NCI-H1694 (cell line): ENCODE results near the gene SRPRA.
"Not testable (repeated sequence)": the region's sequence is repeated elsewhere in the genome, so short reads cannot be mapped to it uniquely, and the experiment has no call there.

Experiments used
- DNase-seq: peaks from one replicate; lab custom pipeline; 2025; lab: John Stamatoyannopoulos, UW

SRPRA gene

DNA sequence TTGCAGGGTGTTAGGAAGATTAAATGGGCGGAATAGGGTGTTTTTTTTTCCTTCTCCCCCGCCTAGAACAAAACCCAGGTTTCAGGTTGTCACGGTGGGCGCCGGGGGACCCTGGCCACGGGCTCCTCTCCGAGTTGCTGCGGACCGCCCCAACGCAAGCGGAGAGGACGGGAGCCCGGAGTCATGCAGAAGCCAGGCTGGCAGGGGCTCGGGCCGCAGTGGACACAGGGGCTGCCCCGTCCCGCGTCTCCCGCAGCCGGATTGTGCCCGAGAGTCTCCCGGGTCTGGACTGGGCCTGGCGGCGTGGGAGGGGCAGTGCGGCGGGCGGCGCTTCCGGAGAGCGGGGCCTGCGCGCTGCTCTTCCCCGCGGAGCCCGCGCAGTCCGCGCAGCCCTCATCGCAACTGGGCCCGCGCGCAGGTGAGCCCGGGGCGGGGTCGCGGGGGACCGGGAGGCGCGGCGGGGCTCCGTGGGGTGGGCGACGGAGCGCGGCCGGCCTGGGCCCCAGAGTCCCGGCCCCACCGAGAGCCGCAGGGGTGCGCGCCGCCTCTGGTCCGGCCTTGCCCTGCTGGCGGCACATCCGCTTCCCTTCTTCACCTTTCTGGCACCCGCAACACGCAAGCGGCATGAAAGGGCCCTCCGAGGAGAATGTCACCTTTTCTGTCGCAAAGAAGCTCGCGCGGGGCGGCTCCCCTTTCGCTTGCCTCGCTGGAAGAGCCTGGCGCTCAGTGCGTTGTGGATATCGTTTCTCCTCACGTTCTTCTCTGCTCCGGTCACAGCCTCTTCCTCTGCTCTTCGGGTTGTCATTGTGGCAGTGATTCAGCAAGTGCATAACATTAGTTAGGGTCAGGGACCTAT lies 14.3 kb upstream of the SRPRA start, which contains the start of gene TIRAP:
TSS of gene TIRAP (plus strand) at position 358 of the 856 bp plus-strand sequence. CDS start 7,802 bp downstream, outside the sequence.
- no peak for DNase-seq

DNA sequence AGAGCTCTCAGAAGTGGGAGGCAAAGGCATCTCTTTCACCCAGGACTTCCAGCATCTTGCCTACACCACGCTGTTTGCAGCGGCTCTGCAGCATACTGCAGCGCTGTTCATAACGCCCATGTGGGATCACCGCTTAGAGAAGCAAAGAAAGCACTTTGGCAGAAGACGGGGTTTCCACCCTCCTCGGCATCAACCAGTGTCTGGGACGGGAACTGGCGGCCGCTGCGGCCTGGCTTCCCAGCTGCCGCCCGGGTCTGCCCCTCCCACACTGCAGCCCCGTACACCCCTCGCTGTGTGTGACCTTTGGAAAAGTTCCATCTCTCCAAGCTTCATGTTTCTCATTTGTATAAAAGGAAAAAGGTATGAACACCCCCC lies 13.7 kb upstream of the SRPRA start:
- DNase-seq: no peak

DNA sequence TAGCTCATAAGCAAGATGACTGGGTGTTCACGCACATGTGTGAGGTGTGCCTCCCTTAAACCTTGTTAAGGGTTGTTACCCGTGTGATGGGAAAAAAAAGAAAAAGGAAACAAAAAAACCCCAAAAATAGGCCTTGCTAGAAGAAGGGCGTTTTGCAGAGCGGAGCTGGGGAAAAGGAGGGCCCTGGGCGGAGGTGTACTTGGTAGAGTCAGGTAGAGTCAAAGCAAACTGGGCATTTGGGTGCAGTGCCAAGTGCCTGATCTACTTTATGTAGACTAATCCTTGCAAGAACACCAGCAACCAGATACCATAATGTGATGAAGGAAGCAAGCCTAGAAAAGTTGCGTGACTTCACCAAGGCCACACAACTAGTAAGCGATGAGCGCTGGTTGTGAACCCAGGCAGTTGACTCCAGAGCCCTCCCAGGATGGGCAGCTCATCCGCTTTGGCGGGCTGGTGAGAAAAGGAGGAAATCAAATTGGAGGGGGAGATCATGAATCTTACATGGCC lies 13.0 kb upstream of the SRPRA start:
- DNase-seq: no peak

DNA sequence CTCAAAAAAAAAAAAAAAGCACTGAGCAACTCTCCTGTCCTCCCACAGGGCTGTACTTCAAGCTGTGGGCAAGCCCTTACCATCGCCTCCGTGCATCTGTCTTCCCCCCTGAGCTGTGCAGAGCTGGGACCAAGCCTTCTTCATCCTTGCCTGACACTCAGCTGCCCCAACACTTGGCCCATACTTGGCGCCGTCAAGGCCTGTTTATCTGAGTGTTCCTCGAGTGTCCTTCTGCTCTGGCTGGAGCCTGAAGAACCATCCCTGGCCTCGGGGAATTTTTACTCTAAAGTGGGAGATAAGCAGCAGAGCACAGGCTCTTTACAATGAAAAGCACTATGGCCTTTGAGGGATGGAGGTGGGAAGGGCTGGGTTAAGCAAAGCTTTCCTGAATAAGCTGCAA lies 12.6 kb upstream of the SRPRA start:
- no peak for DNase-seq

DNA sequence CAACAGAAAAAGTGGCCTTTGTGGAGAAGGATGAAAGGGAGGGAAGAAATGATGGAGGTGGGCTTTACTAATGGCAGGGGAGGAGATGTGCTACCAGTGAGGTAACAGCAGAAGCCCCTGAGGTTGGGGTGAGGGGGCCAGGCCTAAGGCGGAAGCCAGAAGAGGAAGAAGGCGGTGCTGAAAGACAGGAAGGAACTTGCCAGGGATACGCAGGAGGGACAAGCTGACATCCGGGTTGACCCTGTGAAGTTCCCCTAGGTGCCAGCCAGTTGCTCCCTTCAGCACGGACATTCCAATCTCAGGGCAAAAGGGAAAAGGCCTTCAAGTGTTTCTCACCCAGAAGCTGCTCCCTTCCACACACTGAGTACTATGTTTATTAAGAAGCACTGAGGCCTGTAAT lies 11.9 kb upstream of the SRPRA start:
- no peak for DNase-seq

DNA sequence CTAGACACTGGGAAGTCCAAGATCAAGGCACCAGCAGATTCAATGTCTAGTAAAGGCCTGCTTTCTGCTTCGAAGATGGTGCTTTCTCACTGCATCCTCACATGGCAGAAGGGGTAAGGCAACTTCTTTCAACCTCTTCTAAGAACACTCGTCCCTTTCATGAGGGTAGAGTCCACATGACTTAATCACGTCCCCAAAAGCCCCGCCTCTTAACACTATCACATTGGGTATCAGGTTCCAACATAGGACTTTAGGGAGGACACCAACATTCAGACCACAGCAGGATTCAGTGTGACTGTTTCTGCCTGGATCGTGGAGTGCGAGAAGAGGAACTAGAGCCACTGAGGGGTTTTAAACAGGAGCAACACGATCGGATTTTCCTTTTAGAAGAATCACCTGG lies 10.5 kb upstream of the SRPRA start:
- no peak for DNase-seq

DNA sequence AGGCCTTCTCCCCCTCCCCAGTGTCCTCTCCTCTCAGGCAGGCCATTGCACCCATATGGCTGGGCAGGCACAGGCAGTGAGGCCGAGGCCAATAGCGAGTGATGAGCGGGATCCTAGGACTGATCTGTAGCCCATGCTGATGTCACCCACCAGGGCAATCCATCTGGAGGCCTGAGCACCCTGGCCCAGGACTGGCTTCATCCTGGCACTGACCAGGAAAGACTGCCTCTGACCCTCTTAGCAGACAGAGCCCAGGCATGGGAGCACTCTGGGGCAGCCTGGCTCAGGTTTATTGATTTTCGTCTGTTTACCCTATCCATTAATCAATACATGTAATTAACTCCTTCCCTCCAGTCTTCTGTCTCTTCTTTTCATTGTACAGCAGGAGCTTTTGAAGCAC lies 9.1 kb upstream of the SRPRA start:
- DNase-seq: no peak

DNA sequence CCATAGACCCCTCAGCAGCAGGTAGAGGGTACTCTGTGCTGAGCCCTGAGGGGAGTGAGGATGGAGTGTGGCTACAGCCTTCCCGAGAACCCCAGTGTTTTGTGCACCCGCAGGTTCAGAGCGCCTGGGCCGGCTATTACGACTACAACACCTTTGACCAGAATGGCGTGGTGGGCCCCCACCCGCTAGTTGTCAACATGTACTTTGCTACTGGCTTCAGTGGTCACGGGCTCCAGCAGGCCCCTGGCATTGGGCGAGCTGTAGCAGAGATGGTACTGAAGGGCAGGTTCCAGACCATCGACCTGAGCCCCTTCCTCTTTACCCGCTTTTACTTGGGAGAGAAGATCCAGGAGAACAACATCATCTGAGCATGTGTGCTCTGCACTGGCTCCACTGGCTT lies 8.6 kb upstream of the SRPRA start:
- no peak for DNase-seq

DNA sequence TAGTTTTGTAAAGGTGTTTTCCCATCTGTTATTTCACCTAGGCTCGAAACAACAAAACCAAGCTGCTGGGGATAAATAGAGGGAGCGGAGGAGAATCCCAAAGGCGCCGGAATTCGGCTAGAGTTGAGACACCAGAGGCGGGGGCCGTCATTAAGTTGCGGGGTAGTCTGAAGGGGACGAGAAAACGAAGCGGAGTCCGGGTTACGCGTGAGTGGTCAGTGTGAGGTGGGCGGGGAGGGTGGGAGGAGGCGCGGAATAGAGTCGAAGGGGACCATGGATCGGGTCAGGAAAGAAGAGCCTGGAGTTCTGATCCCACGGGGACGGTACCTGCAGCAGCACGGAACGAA lies 361 bp downstream of the SRPRA start:
- DNase-seq: no peak

DNA sequence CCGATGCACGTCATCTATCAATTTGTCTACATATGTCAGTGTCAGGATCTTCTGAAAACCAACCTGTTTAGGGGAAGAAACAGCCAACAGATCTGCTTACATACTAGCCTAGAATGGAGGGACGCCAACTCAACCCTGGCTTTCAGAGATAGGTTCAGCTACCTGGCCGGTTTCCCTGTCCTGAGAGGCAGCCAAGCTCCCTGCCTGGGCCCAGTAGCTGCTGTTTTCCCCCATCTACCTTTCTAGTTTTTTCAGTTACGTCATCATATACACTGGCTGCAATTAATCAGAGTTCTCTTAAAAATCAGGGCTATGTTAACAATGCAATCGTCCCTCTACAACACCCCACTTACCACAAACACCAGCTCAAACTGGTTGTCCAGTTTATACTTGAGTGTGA lies 1.0 kb downstream of the SRPRA start:
- DNase-seq: no peak

DNA sequence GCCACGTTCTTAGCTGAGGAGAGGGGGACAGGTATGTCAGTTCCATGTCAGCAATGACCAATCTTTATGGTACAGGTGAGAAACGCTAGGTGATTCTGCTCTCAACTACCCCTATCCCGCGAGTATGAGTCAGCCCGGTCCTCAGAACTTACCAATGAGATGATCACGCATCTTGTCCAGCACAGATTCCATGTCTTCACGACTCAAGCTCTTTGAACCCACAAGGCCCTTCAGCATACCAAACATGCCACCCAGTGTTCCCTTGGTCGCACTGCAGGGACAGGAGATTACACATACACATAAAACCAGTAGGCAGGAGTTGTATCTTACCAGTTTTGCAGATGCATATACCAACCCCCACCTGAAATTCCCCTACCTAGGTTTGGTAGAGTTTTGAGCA lies 2.9 kb downstream of the SRPRA start:
- DNase-seq: no peak

DNA sequence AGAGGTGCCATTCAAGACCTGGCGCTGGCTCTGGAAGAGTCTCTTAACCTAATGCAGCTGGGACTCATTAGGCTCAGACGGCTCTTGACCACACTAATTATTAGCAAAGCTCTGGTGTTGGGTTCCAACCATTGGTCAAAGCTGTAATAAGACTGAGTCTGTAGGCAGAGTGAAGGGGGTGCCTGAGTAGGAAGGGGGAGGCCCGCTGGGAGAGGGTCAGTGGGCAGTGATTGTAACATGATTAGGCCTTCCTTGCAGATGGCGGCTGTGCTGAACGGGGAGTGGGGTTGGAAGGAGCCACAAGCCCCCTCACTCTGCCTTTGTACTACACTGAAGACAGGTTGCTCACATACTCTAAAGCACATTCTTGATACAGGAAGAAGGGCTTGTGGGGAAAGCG lies 5.2 kb downstream of the SRPRA start:
- DNase-seq: no peak

DNA sequence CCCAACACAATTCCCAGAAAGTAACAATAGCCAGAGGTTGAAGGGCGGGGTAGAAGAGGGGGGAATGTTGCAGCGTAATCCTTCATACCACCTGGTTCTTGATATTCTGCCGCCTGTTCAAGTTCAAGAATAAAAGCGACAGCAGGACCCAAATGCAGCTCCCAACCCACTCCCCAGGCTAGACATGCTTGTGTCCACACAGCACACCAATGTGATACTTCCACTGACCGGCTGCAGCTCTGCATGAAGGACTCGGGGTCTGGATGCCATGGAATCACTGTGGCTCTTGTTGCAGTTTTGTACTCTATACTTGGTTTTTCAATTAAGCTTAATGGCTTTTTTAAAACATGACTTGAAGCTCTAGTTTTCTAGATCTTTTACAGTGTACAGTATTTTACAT lies 6.5 kb downstream of the SRPRA start:
- no peak for DNase-seq

DNA sequence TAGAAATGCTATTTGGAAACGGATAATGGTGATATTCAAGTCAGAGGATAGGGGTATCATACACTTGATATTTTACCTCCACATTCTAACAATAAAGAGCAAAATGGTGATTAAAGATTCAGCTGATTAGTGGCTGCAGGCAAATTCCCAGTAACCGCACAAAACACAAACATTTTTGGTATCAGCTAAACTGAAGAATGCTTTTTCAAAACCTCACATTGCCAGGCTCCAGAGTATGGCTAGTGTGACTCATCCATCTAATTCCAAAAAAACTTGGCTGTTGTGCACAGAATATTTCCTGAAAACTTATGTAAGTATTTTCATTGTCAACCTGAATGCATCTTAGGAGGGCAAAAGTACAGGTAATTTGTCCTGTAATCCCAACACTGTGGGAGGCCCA lies 10.9 kb downstream of the SRPRA start:
- no peak for DNase-seq

DNA sequence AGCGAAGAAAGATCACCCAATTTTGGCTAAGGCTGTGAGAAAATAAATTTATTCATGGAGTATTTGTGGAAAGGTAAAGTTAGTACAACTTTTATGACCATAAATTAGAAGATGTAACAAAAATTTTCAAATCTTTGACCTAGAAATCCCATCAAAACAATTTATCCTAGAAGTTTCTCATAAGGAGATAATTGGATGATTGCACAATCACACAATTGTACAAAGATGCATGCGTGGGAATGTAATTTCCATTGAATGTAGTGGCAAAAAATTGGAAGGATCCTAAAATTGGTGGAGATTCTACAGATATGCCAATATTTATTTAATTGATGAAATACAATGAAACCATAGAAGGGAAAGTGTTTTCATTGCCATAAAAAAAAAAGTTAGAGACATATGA lies 11.6 kb downstream of the SRPRA start:
- no peak for DNase-seq

DNA sequence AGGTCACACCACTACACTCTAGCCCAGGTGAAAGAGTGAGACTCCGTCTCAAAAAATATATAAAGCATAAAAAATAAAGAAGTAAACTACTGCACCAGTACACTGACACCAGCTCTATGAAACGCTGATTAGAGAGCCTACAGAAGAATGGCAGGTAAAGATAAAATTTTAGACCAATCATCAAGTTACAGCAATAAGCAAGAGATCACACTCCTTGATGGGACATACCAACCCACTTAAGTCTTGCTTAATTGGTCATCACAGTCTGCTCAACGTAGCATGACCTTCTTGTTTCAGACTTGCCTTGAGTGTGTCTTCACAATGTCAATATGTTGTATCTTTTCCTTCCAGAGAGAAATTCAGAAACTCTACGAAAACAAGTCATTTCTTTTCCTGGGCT lies 12.5 kb downstream of the SRPRA start:
- DNase-seq: no peak

DNA sequence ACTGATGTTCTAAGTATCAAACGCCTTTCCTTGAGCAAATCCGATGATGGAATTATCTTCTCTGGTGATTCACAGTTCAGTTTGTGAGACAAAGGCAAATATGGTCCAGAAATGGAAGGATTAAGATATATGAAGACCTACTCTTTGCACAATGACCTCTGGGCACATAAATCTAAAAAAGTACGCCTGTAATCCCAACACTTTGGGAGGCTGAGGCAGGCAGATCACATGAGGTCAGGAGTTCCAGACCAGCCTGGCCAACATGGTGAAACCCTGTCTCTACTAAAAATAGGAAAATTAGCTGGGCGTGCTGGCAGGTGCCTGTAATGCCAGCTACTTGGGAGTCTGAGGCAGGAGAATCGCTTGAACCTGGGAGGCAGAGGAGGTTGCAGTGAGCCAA lies 13.2 kb downstream of the SRPRA start:
- not testable (repeated sequence) for DNase-seq

DNA sequence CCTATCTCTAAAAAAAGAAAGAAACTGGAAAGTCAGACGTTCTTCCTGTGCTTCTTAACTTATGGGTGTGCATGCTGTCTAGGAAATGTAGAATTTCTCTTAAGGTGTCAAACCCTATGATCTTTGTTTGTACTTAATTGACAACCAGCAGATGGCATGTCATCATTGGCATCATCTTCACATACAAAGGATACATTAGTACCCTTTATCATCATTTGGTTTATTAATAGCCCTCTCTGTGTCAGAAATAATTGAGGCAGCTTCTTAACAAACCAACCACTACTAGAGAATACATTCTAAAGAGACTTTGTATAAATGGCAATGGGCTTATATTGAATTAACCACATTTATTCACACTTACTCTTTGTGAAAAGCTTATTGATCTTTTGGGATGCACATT lies 13.9 kb downstream of the SRPRA start:
- DNase-seq: no peak

DNA sequence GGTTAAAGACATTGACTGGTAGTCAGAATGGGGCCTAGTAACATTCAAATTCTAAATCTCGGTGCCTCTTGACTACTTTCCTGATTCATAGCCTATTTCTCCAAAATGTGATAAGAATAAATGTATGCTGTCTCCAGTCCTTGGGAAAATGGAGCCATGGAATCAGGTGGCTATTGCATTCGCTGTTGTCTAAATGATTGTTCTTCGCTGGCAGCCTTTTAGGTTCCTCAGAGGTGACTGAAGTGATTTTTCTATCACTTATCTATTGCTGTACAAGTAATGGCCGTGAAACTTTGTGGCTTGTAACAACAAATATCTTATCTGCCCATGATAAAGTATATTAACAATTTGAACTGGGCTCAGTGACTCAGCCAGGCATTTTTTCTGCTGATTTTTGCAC lies 15.4 kb downstream of the SRPRA start:
- no peak for DNase-seq

DNA sequence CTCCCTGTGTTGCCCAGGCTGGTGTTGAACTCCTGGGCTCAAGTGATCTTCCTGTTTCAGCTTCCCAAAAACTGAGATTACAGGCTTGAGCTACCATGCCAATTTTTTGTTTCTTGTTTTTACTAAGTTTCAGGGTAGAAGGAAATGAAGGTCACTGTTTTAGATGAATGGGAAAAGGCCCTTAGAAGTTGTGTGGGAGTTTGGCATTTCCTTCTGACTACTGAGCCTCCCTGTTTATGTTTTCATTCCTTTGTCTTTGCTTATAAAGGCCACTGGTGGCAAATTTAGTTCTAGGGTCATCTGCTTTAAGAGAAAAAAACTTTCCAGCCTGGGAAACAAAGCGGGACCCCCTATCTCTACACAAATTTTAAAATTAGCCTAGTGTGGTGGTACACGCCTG lies 22.1 kb downstream of the SRPRA start:
- no peak for DNase-seq

DNA sequence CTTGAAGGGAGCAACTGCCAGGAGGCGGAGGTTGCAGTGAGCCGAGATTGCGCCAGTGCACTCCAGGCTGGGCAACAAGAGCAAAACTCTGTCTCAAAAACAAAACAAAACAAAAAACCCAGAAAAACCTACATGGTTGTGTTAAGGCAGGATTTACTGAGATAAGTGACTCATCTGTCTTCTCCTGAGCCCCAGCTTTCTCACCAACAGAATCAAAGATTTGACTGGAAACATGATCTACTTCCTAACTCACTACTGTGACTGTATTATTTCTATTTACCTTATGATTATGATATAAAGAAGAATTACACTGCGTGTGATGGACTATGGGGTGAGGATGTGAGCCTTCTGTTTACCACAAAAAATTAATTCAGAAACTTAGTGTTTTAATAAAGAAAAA lies 35.3 kb downstream of the SRPRA start:
- no peak for DNase-seq

DNA sequence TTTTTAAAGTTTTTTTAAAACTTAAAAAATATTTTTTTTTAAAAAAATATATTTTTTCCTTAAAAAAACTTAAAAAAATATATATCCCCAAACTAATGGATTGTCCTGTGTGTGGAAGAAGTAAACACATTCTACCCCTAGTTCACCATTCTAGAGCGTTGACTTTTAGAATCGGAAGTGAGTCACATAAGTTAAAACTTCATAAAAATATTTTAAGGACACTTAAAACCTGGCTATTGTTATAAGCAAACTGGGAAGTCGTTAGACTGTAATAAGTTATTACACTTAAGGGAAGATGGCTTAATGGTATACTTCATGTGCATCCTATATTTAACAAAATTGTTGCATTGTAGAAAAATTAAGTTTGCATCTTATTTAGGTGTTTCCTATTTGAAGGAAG lies 36.0 kb downstream of the SRPRA start:
- DNase-seq: no peak

DNA sequence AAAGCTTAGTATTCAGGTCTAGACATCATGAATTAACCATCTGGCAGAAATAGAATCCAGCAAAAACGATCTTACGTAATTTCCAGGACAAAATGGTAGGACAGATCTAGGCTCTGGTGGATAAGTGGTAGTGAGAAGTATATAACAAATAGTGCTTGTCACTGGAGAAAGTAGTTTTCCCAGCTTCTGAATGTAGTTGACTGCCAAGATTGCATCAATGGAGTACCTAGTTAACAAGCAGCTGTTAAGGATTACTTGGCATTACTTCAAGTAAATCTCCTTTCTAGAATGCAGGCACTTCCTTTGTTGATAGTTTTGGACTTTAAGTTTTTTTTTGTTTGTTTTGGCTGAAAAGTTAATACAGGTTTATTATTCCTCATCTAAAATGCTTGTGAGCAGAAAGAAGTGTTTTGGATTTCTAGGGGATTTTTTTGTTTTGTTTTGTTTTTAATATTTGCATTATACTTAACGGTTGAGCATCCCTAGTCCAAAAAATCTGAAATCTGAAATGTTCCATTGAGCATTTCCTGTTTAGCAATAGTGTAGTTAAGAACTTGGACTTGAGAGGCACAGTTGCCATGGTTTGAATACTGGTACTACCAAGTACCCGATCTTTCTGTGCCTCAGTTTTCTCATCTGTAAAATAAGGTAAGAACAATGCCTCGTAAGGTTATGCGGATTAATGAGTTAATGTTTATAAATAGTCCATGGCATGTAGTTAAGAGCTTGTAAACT lies 36.8 kb downstream of the SRPRA start:
- no peak for DNase-seq
